GM21825 (cell line): ENCODE results near the gene RBP3.

Experiments used
- ATAC-seq: cut with Tn5 transposase; IDR thresholded peaks from one replicate; pipeline ENCODE4 v1.9.1; 2021; ENCODE audit warnings: mild to moderate bottlenecking, moderate library complexity; ENCODE audit not compliant: unreplicated experiment

The RBP3 gene

DNA sequence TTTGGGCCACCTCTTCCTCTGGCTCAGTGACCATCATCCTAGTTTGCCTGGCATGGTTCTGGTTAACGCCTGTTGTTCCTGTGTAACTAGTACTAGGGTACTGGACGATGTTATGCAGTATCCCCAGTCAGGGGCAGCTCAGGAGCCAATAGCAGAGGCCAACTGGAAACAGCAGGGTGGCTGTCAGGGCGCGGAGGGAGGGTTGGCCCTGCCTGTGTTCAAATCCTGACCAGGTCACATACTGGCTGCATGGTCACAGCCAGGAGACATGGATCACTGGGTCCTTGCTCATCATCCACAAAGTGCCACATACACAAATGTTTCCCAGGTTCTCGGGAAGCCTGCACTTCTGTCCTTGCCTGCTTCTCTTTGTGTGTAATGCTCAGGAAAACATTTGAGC is 12.3 kb upstream of the RBP3 start:
- no peak for ATAC-seq

DNA sequence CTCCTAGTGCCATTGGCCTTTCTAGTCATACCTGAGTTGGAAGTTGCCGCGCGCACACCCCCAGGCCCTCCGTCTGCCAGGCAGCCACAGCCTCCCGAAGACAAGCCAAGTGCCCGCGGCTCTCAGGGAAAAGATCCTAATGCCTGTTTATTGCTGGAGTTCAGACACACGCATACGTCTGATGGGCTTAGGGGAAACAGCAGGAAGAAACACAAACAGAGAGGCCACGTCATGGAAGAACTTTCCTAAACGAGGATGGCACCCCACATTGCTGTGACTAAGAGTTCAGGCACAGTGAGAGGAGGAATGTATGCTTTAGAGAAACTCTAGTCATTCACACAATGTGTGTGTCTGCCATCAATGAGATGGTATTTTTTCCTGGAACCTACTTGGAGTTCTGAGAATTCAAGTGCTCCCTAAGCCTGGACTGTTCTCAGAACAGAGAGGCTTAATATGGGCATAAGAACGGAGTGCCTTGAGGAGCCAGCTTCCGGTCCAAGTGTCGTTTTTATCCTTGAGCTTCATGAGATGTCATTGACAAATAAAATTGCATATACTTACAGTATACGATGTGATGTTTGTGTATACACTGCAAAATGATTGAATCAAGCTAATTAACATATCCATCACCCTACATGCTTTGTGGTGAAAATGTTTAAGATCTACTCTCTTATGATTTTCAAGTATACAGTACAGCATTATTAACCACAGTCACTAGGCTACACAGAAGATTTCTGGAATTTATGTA is 11.6 kb upstream of the RBP3 start:
- no peak for ATAC-seq

DNA sequence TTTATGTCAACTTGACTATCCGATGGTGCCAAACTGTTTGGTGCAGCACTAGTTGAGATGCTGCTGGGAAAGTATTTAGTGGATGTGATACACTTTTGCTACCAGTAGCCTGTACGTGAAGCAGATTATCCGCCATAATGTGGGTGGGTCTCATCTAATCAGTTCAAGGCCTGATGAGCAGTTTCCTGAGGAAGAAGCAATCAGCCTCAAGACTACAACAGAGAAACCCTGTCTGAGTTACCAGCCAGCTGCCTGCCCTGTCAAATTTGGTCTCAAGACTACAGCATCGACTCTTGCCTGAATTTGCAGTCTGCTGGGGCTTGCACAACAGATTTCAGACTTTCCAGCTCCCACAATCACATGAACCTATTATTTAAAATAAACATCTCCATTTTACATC is 10.9 kb upstream of the RBP3 start:
- no peak for ATAC-seq

DNA sequence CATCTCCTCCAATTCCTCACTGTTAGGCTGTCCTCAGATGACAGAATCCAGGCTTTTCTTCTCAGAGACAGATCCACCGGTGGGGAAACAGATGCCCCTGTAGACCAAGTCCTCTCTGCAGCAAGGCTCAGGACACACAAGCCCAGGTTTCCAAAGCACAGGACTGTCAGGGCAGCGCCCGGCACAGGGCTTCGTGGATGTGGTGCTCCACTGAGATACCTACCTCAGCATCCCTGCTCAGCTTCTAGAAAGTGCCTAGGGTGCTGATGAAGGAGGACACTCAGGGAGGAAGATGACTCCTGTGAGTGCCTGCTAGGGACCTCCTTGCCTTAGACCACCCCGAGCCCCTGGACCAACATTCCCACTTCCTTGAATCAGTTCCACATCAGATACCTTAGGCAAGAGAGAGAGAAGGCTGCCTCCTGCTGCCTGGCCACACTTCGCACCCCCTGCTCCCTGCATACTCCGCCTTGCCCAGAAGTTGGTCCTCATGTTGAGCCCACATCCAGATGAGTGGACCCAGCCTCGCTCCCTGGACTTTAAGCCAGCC is 8.9 kb upstream of the RBP3 start:
- ATAC-seq: no peak

DNA sequence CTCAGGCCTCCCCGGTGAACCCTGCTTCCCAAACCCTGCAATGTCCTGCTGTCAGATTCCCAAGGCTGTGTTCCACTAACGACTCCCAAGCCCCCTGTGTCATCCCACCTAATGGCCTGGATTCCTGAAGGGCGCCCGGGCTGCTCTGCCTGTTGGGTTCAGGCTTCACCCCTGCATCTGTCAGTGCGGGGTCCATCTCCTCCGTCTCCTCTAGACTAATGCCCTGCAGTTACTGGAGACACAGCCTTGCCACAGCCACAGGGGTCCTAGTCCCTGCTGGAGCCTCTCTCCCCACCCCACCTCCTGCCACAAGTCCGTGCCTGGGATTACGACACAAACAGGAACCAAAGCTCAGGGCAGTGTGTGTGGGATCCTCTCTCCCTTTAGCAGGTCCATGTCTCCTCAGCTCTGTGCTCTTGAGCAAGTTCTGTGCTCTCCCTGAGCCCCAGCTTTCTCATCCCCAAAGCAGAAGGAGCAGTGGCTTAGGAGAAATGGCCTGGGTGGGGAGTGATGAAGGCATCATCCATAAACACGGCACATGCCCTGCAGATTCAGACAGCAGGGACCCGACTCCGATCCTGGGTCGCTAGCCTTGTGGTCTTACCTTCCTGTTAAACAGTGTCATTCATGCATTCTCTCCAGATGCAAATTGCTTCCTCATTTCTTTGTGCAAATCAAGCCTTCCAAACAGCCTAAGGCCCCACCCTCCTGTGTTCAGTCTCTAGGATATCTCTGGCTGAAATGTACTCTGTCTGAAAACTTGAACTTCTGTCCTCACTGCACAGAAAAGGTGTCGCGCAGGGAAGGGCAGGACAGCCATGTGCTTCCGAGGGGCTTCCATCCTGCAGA is 8.2 kb upstream of the RBP3 start:
- ATAC-seq: no peak

DNA sequence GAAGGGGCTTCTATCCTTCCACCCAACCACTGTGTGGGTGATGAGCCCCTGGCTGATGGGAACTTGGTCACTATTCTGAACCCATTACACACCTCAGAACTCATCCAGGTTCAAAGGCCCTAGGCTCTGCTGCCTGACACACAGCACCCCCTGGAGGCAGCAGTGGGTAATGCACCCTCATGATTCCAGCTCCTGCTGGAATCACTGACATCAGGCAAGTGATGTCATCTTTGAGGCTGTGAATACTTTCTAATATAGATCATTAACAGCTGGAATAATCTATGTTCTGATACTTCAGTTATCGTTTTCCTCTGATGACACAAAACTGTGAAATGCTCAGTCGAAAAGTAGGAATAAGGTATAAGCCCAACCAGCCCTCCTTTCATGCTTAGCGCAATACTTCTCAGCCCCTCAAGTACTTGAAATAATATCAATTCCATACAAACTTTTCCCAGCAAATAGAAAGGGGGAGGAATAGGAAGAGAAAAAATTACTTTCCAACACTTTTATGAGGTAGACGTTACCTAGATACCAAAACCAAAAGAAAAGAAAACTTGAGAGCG is 7.5 kb upstream of the RBP3 start:
- no peak for ATAC-seq

DNA sequence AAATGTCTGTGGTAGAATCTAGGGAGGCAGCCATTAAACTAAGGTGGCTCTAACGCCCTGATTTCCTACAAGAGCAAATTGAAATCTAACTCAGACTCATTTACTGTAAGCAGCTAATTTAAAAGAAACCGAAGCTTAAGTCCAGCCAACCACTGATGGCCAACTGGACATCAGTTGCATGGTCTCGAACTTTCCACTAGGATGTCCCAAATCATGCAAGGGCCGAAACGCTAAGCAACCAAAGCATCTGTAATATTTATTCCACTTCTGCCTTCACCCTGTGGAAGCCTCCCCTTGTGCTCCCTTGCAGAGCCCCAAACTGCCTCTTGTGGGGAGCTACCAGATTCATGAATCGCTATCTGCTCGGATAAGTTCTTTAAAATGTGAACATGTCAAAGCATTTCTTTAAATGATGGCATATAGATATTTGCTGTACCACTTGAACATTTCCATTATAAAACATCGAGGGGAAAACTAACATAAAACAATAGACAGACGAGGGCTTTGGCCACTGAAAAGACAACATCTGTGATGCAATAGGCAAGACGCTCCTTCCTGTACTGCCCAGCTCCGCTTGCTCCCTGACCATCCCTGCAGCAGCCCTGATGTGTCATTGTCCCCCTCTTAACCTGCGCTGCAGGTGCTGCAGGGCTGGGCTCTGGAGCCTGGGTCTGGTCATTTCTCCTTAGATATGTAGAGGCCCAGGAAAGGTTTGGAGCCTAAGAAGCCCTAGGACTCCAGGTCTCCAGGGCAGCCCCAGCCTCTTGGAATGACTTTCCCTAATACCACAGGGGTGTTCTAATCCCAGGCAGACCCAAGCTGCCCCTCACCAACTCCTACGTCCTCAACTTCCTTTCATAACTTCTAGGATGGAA is 2.9 kb upstream of the RBP3 start:
- ATAC-seq: no peak

DNA sequence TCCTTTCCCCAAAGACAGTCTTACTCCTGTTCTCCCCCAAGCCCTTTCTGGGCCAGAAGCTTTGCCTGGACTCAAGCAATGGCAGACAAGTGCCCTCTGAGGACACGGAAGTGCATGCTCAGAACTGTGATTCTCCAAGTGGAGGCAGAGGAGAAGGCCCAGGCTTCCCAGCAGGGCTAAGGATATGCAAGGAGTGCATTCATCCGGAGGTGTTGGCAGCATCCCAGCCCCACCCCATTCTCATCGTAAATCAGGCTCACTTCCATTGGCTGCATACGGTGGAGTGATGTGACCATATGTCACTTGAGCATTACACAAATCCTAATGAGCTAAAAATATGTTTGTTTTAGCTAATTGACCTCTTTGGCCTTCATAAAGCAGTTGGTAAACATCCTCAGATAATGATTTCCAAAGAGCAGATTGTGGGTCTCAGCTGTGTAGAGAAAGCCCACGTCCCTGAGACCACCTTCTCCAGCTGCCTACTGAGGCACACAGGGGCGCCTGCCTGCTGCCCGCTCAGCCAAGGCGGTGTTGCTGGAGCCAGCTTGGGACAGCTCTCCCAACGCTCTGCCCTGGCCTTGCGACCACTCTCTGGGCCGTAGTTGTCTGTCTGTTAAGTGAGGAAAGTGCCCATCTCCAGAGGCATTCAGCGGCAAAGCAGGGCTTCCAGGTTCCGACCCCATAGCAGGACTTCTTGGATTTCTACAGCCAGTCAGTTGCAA is 1.4 kb upstream of the RBP3 start:
- no peak for ATAC-seq

DNA sequence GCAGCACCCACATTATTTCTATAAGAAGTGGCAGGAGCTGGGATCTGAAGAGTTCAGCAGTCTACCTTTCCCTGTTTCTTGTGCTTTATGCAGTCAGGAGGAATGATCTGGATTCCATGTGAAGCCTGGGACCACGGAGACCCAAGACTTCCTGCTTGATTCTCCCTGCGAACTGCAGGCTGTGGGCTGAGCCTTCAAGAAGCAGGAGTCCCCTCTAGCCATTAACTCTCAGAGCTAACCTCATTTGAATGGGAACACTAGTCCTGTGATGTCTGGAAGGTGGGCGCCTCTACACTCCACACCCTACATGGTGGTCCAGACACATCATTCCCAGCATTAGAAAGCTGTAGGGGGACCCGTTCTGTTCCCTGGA is 874 bp upstream of the RBP3 start:
- ATAC-seq: no peak

DNA sequence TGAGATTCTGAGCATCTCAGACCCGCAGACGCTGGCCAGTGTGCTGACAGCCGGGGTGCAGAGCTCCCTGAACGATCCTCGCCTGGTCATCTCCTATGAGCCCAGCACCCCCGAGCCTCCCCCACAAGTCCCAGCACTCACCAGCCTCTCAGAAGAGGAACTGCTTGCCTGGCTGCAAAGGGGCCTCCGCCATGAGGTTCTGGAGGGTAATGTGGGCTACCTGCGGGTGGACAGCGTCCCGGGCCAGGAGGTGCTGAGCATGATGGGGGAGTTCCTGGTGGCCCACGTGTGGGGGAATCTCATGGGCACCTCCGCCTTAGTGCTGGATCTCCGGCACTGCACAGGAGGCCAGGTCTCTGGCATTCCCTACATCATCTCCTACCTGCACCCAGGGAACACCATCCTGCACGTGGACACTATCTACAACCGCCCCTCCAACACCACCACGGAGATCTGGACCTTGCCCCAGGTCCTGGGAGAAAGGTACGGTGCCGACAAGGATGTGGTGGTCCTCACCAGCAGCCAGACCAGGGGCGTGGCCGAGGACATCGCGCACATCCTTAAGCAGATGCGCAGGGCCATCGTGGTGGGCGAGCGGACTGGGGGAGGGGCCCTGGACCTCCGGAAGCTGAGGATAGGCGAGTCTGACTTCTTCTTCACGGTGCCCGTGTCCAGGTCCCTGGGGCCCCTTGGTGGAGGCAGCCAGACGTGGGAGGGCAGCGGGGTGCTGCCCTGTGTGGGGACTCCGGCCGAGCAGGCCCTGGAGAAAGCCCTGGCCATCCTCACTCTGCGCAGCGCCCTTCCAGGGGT is 703 bp downstream of the RBP3 start:
- no peak for ATAC-seq

DNA sequence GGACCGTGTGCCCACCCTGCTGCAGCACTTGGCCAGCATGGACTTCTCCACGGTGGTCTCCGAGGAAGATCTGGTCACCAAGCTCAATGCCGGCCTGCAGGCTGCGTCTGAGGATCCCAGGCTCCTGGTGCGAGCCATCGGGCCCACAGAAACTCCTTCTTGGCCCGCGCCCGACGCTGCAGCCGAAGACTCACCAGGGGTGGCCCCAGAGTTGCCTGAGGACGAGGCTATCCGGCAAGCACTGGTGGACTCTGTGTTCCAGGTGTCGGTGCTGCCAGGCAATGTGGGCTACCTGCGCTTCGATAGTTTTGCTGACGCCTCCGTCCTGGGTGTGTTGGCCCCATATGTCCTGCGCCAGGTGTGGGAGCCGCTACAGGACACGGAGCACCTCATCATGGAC is 1.4 kb downstream of the RBP3 start:
- ATAC-seq: no peak

DNA sequence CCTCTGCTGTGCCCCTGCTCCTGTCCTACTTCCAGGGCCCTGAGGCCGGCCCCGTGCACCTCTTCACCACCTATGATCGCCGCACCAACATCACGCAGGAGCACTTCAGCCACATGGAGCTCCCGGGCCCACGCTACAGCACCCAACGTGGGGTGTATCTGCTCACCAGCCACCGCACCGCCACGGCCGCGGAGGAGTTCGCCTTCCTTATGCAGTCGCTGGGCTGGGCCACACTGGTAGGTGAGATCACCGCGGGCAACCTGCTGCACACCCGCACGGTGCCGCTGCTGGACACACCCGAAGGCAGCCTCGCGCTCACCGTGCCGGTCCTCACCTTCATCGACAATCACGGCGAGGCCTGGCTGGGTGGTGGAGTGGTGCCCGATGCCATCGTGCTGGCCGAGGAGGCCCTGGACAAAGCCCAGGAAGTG is 1.8 kb downstream of the RBP3 start:
- ATAC-seq: no peak

DNA sequence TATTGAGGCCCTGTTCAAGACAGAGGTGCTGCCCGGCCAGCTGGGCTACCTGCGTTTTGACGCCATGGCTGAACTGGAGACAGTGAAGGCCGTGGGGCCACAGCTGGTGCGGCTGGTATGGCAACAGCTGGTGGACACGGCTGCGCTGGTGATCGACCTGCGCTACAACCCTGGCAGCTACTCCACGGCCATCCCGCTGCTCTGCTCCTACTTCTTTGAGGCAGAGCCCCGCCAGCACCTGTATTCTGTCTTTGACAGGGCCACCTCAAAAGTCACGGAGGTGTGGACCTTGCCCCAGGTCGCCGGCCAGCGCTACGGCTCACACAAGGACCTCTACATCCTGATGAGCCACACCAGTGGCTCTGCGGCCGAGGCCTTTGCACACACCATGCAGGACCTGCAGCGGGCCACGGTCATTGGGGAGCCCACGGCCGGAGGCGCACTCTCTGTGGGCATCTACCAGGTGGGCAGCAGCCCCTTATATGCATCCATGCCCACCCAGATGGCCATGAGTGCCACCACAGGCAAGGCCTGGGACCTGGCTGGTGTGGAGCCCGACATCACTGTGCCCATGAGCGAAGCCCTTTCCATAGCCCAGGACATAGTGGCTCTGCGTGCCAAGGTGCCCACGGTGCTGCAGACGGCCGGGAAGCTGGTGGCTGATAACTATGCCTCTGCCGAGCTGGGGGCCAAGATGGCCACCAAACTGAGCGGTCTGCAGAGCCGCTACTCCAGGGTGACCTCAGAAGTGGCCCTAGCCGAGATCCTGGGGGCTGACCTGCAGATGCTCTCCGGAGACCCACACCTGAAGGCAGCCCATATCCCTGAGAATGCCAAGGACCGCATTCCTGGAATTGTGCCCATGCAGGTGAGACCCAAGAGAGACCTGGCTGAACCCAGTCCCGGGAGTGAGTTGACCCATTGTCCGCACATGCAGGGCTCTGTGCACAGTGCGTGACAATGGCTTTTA is 2.8 kb downstream of the RBP3 start:
- no peak for ATAC-seq

DNA sequence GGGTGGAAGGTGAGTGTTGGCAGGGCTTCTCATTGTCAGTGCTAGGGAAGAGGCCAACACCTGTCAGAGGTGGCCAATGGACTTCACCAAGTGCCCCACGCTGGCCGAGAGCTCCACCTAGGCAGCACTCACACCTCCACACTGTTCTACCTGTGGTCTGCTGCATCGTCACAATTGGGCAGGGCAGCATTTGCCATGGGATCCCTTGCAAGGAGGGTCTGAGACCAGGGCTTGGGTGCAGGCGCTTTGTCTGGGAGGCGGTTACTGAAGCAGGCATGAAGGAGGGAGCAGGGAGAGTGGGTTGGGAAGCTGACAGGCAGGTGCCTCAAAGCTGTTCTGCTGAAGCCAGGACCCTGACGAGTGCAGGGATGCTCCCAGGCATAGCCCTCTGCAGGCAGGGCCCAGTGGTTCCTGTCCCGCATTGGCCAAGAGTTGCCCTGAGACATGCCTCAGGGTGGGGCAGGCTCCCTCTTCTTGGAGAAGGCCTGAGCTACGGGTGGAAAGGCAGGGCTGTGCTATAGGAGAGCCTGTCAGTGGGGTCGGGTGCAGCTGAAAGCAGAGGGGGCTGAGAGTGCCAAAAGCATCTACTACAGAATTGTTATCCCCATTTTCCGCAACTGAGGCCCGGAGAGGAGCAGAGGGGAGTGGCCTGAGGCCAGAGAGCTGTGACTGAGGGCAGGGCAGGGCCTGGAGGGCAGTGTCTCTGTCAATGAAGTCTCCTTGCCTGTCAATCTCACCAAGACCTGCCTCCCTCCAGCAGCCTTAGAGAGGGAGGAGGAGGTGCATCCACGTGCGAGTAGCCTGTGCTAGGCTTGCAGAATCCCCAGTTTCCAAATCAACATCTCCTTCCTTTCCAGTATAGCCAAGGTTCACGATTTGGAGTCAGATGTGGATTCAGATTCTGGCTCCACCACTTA is 4.0 kb downstream of the RBP3 start:
- no peak for ATAC-seq

DNA sequence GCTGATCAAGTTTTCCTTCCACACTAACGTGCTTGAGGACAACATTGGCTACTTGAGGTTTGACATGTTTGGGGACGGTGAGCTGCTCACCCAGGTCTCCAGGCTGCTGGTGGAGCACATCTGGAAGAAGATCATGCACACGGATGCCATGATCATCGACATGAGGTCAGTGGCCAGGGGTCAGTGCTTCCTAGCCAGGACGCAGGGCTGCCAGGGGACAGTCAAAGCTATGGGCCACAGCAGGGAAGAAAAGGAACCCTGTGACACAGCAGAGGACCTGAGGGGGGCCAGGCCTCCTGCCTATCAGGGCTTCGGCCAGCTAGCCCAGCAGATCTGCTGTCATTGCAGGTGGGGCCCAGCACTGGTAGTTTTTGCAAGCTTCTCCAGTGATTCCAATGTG is 5.2 kb downstream of the RBP3 start:
- no peak for ATAC-seq

DNA sequence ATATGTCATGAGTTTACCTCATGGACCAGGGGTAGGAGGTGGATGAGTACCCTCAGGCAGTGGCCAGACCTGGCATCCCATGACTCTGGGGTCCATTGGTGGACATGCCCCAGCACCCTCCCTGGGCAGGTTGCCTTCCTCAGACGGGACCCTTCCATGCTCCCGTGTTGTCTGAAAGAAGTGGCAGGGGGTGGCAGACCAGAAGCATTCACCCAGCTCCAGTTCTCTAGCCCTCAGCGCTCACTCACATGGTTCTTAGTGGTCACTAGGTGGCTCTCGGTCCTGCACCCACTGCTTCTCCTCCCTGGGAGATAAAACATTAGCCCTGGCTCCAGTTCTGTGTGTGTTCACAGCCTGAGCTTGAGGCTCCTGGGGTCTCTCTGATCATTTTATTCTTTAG is 6.0 kb downstream of the RBP3 start:
- ATAC-seq: no peak

DNA sequence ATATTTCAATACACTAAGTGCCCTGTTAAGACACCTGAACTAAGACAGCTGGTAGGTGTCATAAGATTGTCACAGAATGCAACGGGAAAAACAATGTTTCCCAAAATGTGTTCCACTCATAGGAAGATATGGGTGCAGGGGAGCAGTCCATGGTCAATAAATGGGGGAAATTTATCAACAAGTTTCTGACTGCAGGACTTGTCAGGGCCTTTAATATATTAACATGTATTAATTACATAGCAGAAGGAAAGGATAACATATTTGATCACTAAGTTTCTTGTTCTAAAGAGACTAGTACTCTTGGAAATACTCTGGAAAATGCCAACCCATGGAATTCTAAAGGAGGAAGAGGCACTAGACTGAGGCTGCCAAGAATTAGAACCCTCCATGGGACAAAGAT is 6.7 kb downstream of the RBP3 start:
- no peak for ATAC-seq
